Right atrium auricular region (tissue), 2 donors: ENCODE data around the gene ACTG2. TPM values are rescaled to one million over a fixed set of nuclear protein-coding genes. Genes with fewer than 3 reads are reported as not detected.

Experiments used
- DNase-seq: peaks from one replicate; pipeline ENCODE4 v3.0.0-alpha.2; 2019; ENCODE audit warnings: low spot score
- H3K27ac ChIP-seq, 2 donors: fragments of 200-600 bp; sonication (generic); 1 replicate in 1 of 2; 2 replicates in 1 of 2; pipeline ENCODE4 v1.5.1; 2016 to 2019
- H3K27me3 ChIP-seq, 2 donors: fragments of 200-600 bp; sonication (generic); one replicate each; pipeline versions ENCODE4 v1.5.1 to v1.6.0; 2017 to 2019
- H3K36me3 ChIP-seq: fragments of 200-600 bp; sonication (generic); one replicate; pipeline ENCODE4 v1.5.1; 2016
- H3K4me1 ChIP-seq, 2 donors: fragments of 200-600 bp; sonication (generic); one replicate each; pipeline versions ENCODE4 v1.5.1 to v1.6.0; 2017 to 2019
- H3K4me3 ChIP-seq, 2 donors: fragments of 200-600 bp; sonication (generic); 1 replicate in 1 of 2; 2 replicates in 1 of 2; pipeline ENCODE4 v1.5.1; 2017 to 2019; ENCODE audit warnings: mild to moderate bottlenecking in 1 of 2, moderate library complexity in 1 of 2
- H3K9me3 ChIP-seq, 2 donors: fragments of 200-600 bp; sonication (generic); one replicate each; pipeline ENCODE4 v1.5.1; 2019
- total RNA-seq, 2 donors: library from RNA; depleted of rRNA; stranded (reverse); fragments of >200 nt; gene quantifications; one replicate each; pipeline ENCODE4 v1.1.0, GENCODE V29; 2016
- TF ChIP-seq, protein P1 (sequence below), 2 donors: fragments of 200-600 bp; sonication (generic); IDR thresholded peaks; one replicate each; pipeline ENCODE4 v1.5.1; 2019; ENCODE audit warnings: antibody characterized with exemption in 2 of 2

Gene ACTG2
- total RNA-seq, 2 donors from 2014 or later = 3.7 to 23.8 TPM

DNA sequence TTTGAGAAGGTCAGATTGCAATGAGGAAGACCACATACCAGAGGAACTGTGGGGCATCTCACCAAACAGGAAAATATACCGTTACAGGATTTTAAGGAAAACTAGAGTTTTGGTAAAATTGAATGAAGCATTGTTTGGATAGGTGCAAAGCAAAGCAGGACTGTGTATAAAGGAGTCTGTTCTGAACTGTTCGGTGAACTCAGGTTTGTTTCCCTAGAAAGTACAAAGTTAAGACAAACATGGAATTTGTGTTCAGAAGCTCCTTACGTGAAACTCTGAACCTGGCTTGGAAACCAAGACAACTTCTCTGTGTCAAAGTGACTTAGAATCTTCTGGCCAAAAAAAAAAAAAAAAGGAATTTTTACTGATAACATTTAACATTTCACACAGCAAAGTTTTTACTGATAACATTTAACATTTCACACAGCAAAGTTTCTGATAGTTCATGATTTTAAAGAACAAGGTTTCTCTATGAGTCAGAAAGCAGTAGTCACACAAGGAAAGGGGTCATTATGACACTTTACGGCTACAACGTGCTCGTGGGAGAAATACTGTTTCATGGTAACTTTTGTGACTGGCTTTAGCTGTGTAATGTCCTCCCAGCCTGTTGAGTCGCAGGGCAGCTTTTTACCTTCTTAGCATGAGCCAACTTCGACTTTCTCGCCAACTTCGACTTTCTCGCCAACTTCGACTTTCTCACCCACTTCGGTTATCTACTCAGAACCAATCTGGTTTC, 70.7 kb downstream of the ACTG2 start:
- Histone ChIP-seq H3K4me3 (no peak overlapping the region), H3K36me3 (peaks cover 9% of the 10 kb centered on the region), H3K27ac (no peak overlapping the region), H3K4me1 (no peaks in the 10 kb centered on the region), H3K27me3 (no peaks in the 10 kb centered on the region), H3K9me3 (peaks cover 0 to 4% of the 10 kb centered on the region in 2 donors)
- no peak for DNase-seq
- TF ChIP-seq, protein P1, sequence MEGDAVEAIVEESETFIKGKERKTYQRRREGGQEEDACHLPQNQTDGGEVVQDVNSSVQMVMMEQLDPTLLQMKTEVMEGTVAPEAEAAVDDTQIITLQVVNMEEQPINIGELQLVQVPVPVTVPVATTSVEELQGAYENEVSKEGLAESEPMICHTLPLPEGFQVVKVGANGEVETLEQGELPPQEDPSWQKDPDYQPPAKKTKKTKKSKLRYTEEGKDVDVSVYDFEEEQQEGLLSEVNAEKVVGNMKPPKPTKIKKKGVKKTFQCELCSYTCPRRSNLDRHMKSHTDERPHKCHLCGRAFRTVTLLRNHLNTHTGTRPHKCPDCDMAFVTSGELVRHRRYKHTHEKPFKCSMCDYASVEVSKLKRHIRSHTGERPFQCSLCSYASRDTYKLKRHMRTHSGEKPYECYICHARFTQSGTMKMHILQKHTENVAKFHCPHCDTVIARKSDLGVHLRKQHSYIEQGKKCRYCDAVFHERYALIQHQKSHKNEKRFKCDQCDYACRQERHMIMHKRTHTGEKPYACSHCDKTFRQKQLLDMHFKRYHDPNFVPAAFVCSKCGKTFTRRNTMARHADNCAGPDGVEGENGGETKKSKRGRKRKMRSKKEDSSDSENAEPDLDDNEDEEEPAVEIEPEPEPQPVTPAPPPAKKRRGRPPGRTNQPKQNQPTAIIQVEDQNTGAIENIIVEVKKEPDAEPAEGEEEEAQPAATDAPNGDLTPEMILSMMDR (IDR thresholded peaks at IDR 0.05) = no peak

DNA sequence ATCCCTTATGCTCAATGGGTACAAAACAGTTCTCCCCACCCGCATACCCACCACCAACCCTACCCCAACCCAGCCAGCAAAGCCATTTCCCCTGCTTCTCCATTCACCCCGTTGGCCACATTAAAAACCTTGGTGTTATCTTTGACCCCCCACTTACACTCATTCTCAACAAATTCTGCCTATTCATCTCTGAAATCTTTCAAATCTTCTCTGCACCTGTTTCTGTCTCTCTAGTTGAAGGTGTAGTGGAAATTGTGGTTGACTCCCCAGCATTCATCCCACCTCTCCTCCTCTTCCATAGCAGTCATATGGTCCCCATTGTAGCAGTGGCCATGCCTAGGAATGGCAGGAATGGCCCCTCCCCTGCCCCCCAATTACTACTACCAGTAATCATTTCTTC, 71.4 kb downstream of the ACTG2 start:
- no peak for DNase-seq
- no peak overlapping the region for H3K4me3 ChIP-seq
- TF ChIP-seq, protein P1 (IDR thresholded peaks at IDR 0.05) = no peak
- H3K27me3 ChIP-seq = no peaks in the 10 kb centered on the region
- peaks cover 0 to 4% of the 10 kb centered on the region in 2 donors for H3K9me3 ChIP-seq
- H3K4me1 ChIP-seq = no peaks in the 10 kb centered on the region
- peaks cover 2% of the 10 kb centered on the region for H3K36me3 ChIP-seq
- no peak overlapping the region for H3K27ac ChIP-seq

DNA sequence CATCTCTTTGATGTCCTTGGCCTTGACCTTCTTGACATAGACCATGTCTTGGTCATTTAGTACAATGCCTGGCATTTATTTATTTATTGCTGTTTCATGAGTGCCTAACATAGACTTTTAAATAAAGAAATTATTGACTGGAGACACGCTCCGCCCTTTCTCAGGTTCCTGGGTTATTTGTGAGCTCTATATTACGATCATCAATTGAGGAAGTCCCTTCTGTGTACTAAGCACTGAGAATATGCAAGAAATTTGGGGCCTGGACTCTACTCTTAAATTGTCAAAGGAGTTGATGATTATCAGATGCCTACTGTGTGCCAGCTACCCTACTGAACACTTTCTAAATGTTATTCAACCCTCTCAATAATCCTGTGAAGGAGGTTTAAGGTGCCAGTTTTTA, 72.2 kb downstream of the ACTG2 start:
- H3K36me3 ChIP-seq = no peaks in the 10 kb centered on the region
- no peaks in the 10 kb centered on the region for H3K27me3 ChIP-seq
- no peak for DNase-seq
- TF ChIP-seq, protein P1 (IDR thresholded peaks at IDR 0.05) = no peak
- no peak overlapping the region for H3K27ac ChIP-seq
- H3K4me1 ChIP-seq = peaks cover 0 to 4% of the 10 kb centered on the region in 2 donors
- H3K9me3 ChIP-seq = peaks cover 0 to 4% of the 10 kb centered on the region in 2 donors
- no peak overlapping the region for H3K4me3 ChIP-seq

DNA sequence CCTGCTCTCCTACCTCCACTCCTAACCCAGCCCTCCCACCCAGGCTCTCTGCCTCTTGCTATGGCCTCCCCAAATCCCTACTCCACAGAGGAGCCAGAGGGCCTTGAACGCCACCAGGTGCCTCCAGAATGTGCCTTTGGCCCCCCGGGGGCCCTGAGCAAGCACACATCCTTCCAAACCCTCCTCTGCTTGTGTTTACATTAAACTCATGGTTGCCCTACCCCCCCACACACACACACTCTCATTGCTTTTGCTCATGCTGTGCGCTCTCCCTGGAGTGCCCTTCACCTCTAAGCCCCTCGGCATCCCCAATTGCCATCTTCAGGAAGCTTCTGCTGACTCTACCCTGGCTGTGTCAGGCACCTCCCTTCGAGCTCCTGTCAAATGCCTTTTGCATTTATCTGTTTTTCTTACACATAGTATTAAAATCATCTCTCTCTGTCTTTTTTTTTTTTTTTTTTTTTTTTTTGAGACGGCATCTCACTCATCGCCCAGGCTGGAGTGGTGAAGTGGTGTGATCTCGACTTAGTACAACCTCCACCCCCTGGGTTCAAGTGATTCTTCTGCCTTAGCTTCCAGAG, 75.6 kb downstream of the ACTG2 start:
- Histone ChIP-seq H3K27me3 (no peaks in the 10 kb centered on the region), H3K4me3 (no peak overlapping the region), H3K9me3 (no peaks in the 10 kb centered on the region), H3K27ac (no peak overlapping the region), H3K36me3 (no peaks in the 10 kb centered on the region), H3K4me1 (peaks cover 0 to 25% of the 10 kb centered on the region in 2 donors)
- TF ChIP-seq, protein P1 (IDR thresholded peaks at IDR 0.05) = no peak
- DNase-seq = no peak

DNA sequence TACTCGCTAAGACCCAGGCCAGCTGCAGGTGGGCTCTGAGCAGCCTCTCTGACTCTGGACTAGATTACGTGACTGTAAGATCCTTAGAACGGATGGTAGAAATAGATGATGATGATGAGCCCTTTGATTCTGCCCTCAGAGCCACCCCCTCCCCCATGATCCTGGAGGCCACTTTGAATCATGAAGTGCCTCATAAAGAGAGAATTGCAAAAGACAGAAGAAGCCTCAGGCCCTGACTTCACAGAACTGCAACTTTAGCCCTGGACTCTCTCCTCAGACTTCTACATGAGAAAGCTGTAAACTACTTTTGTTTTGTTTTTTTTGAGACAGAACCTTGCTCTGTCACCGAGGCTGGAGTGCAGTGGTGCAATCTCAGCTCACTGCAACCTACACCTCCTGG, 76.5 kb downstream of the ACTG2 start:
- Histone ChIP-seq H3K4me1 (peaks cover 0 to 25% of the 10 kb centered on the region in 2 donors), H3K27me3 (no peaks in the 10 kb centered on the region), H3K36me3 (no peaks in the 10 kb centered on the region), H3K9me3 (no peaks in the 10 kb centered on the region), H3K4me3 (no peak overlapping the region), H3K27ac (no peak overlapping the region)
- TF ChIP-seq, protein P1 (IDR thresholded peaks at IDR 0.05) = no peak
- DNase-seq = no peak

Other genes with a start within 250 kb of the ACTG2 start
- gene TPRKB, start 155.7 kb upstream of the ACTG2 start, total RNA-seq = 10 to 100 TPM; 21.6 to 28.3 TPM
- gene DUSP11, start 112.9 kb upstream of the ACTG2 start, total RNA-seq = 10 to 100 TPM; 17.0 to 18.2 TPM
- gene C2orf78, start 108.8 kb upstream of the ACTG2 start, total RNA-seq = not detected
- 10 to 100 TPM; 23.3 to 37.3 TPM for gene STAMBP, start 64.0 kb upstream of the ACTG2 start, total RNA-seq
- 10 to 100 TPM; 33.7 to 36.2 TPM for gene DGUOK, start 33.9 kb downstream of the ACTG2 start, total RNA-seq
- gene TET3, start 91.9 kb downstream of the ACTG2 start, total RNA-seq = 1 to 10 TPM; 1.9 to 3.9 TPM